Measurements from ENCODE around the gene DNAH17. TPM values are rescaled to one million over a fixed set of nuclear protein-coding genes. Genes with fewer than 3 reads are reported as not detected.

DNAH17 gene
- total RNA-seq, 1 donor from 2014 or later: 2.0 TPM

- no peak overlapping the region for H3K27ac ChIP-seq
- no peaks in the 10 kb centered on the region for H3K27me3 ChIP-seq
- TF ChIP-seq CTCF (IDR thresholded peaks at IDR 0.05): no peak
- no peak for TF ChIP-seq POLR2AphosphoS5 (IDR thresholded peaks at IDR 0.05; ENCODE audit: insufficient read depth in 1 of 2, low read depth in 1 of 2)
- TF ChIP-seq POLR2A (IDR thresholded peaks at IDR 0.05): no peak
- intact Hi-C loops (cut with DNase I): no loop called here
- no peaks in the 10 kb centered on the region for H3K36me3 ChIP-seq
- H3K9me3 ChIP-seq: no peaks in the 10 kb centered on the region
- H3K4me1 ChIP-seq: no peaks in the 10 kb centered on the region
- no peak for DNase-seq (ENCODE audit: extremely low spot score in 2 of 2)
- H3K4me3 ChIP-seq: no peak overlapping the region
These were observed 7.9 kb upstream of the DNAH17 start for GRCh38 chr17:78585006-78585630.

GRCh38 chr17:78583091-78583490 lies 5.9 kb upstream of the DNAH17 start:
- no peak overlapping the region for H3K4me3 ChIP-seq
- no peaks in the 10 kb centered on the region for H3K4me1 ChIP-seq
- intact Hi-C loops (cut with DNase I): no loop called here

GRCh38 chr17:78581304-78581703 lies 4.1 kb upstream of the DNAH17 start:
- Histone ChIP-seq H3K27me3 (no peaks in the 10 kb centered on the region), H3K4me3 (no peak overlapping the region), H3K9me3 (no peaks in the 10 kb centered on the region), H3K27ac (no peak overlapping the region), H3K4me1 (no peaks in the 10 kb centered on the region), H3K36me3 (no peaks in the 10 kb centered on the region)
- no peak for DNase-seq (ENCODE audit: extremely low spot score in 2 of 2)
- intact Hi-C loops (cut with DNase I): no loop called here
- no peak for TF ChIP-seq CTCF (IDR thresholded peaks at IDR 0.05)
- no peak for TF ChIP-seq POLR2A (IDR thresholded peaks at IDR 0.05)
- no peak for TF ChIP-seq POLR2AphosphoS5 (IDR thresholded peaks at IDR 0.05; ENCODE audit: insufficient read depth in 1 of 2, low read depth in 1 of 2)

More at GRCh38 chr17:78583091-78583490, 5.9 kb upstream of the DNAH17 start:
- no peak overlapping the region for H3K27ac ChIP-seq
- TF ChIP-seq POLR2AphosphoS5 (IDR thresholded peaks at IDR 0.05; ENCODE audit: insufficient read depth in 1 of 2, low read depth in 1 of 2): no peak
- no peak for TF ChIP-seq POLR2A (IDR thresholded peaks at IDR 0.05)
- no peak for TF ChIP-seq CTCF (IDR thresholded peaks at IDR 0.05)
- no peaks in the 10 kb centered on the region for H3K9me3 ChIP-seq
- DNase-seq (ENCODE audit: extremely low spot score in 2 of 2): no peak
- no peaks in the 10 kb centered on the region for H3K27me3 ChIP-seq
- no peaks in the 10 kb centered on the region for H3K36me3 ChIP-seq

- intact Hi-C loops (cut with DNase I): no loop called here
- no peaks in the 10 kb centered on the region for H3K9me3 ChIP-seq
- no peak overlapping the region for H3K4me3 ChIP-seq
- no peak overlapping the region for H3K27ac ChIP-seq
- no peak for TF ChIP-seq POLR2A (IDR thresholded peaks at IDR 0.05)
- TF ChIP-seq POLR2AphosphoS5 (IDR thresholded peaks at IDR 0.05; ENCODE audit: insufficient read depth in 1 of 2, low read depth in 1 of 2): no peak
- TF ChIP-seq CTCF (IDR thresholded peaks at IDR 0.05): no peak
- no peaks in the 10 kb centered on the region for H3K27me3 ChIP-seq
- DNase-seq (ENCODE audit: extremely low spot score in 2 of 2): no peak
- no peaks in the 10 kb centered on the region for H3K4me1 ChIP-seq
- H3K36me3 ChIP-seq: no peaks in the 10 kb centered on the region
These were observed 3.1 kb upstream of the DNAH17 start for GRCh38 chr17:78580277-78580804.

GRCh38 chr17:78576389-78577112 lies 645 bp downstream of the DNAH17 start:
- intact Hi-C loops (cut with DNase I): no loop called here
- Histone ChIP-seq H3K27ac (no peak overlapping the region), H3K27me3 (no peaks in the 10 kb centered on the region), H3K4me3 (no peak overlapping the region), H3K4me1 (no peaks in the 10 kb centered on the region), H3K9me3 (no peaks in the 10 kb centered on the region), H3K36me3 (no peaks in the 10 kb centered on the region)
- TF ChIP-seq CTCF (IDR thresholded peaks at IDR 0.05) (no peak), POLR2A (IDR thresholded peaks at IDR 0.05) (no peak), POLR2AphosphoS5 (IDR thresholded peaks at IDR 0.05; ENCODE audit: insufficient read depth in 1 of 2, low read depth in 1 of 2) (no peak)
- DNase-seq (ENCODE audit: extremely low spot score in 2 of 2): no peak

Measured in vagina (tissue), 2 donors.